Breast epithelium (tissue), 4 donors: Measurements from ENCODE around the gene TSFM. TPM values are rescaled to one million over a fixed set of nuclear protein-coding genes. Genes with fewer than 3 reads are reported as not detected.

ENCODE experiments used
- DNase-seq, 2 donors: peaks; one replicate each; pipeline ENCODE4 v3.0.0-alpha.2; 2019; ENCODE audit warnings: low spot score in 2 of 2
- H3K27ac ChIP-seq, 2 donors: fragments of 200-600 bp; sonication (generic) in 1 of 2; one replicate each; pipeline ENCODE4 v1.5.1; 2016 to 2019; ENCODE audit warnings: mild to moderate bottlenecking in 1 of 2
- H3K27me3 ChIP-seq, 2 donors: fragments of 200-600 bp; sonication (generic) in 1 of 2; one replicate each; pipeline versions ENCODE4 v1.5.1 to v1.6.0; 2017 to 2019; ENCODE audit warnings: control low read depth in 1 of 2, mild to moderate bottlenecking in 1 of 2
- H3K36me3 ChIP-seq: fragments of 200-600 bp; one replicate; pipeline ENCODE4 v1.5.1; 2019
- H3K4me1 ChIP-seq, 2 donors: fragments of 200-600 bp; sonication (generic); one replicate each; pipeline ENCODE4 v1.5.1; 2016 to 2019; ENCODE audit warnings: control low read depth in 1 of 2
- H3K4me3 ChIP-seq, 3 donors: fragments of 200-600 bp; sonication (generic); 1 replicate in 2 of 3; 2 replicates in 1 of 3; pipeline ENCODE4 v1.5.1; 2016 to 2019; ENCODE audit warnings: mild to moderate bottlenecking in 3 of 3, moderate library complexity in 2 of 3
- H3K9me3 ChIP-seq, 2 donors: fragments of 200-600 bp; sonication (generic) in 1 of 2; one replicate each; pipeline ENCODE4 v1.5.1; 2016 to 2019; ENCODE audit warnings: control low read depth in 1 of 2
- CTCF ChIP-seq, 3 donors: fragments of 450-650 bp; IDR thresholded peaks; one replicate each; pipeline ENCODE4 v1.5.1; 2016 to 2017; ENCODE audit warnings: antibody characterized with exemption in 3 of 3, mild to moderate bottlenecking in 3 of 3, moderate library complexity in 3 of 3
- POLR2A ChIP-seq: fragments of 450-650 bp; IDR thresholded peaks from one replicate; pipeline ENCODE4 v1.6.1; 2016; ENCODE audit warnings: antibody characterized with exemption, mild to moderate bottlenecking, moderate library complexity
- POLR2AphosphoS5 ChIP-seq, 3 donors: sonication (generic); formaldehyde crosslinking; IDR thresholded peaks; one replicate each; pipeline ENCODE4 v1.6.1; 2017; ENCODE audit warnings: antibody characterized with exemption in 3 of 3
- intact Hi-C: fragments of 100-400 bp; cut with DNase I; formaldehyde crosslinking; loops from one replicate; pipeline ENCODE4 v1.15.1; 2023; ENCODE audit warnings: low total_unique reads
- total RNA-seq, 3 donors: library from RNA; depleted of rRNA; stranded (reverse); fragments of >200 nt; gene quantifications; one replicate each; pipeline ENCODE4 v1.1.0, GENCODE V29; 2016

TSFM gene
- 10 to 100 TPM; 17.9 to 30.8 (median 27.2) TPM for total RNA-seq

GRCh38 chr12:57782608-57783465 lies at the start of gene TSFM:
TSS of gene TSFM (plus strand) at chr12:57782787. CDS start at chr12:57782802, 15 bp downstream.
- no peaks in the 10 kb centered on the region for H3K36me3 ChIP-seq
- peak; percentile 93 to 99 for DNase-seq
- TF ChIP-seq CTCF (IDR thresholded peaks at IDR 0.05) (peak; percentile 93 to 97 (median 95)), POLR2AphosphoS5 (IDR thresholded peaks at IDR 0.05) (peak; percentile 94 to 96 (median 96)), POLR2A (peak; percentile 55)
- H3K4me1 ChIP-seq, result no peaks in the 10 kb centered on the region
- no peaks in the 10 kb centered on the region for H3K27me3 ChIP-seq
- peak within 1 kb of the TSS; percentile 74 to 87 (median 86) for H3K4me3 ChIP-seq
- H3K9me3 ChIP-seq, result no peaks in the 10 kb centered on the region
- intact Hi-C loops, result loop anchor here (5.0 kb wide), 1 partner anchor 39 kb away; no protein-coding TSS in a partner anchor
- peak within 1 kb of the TSS; percentile 82 to 88 for H3K27ac ChIP-seq

- no peaks in the 10 kb centered on the region for H3K9me3 ChIP-seq
- no peak overlapping the region for H3K27ac ChIP-seq
- H3K27me3 ChIP-seq, result peaks cover 14 to 36% of the 10 kb centered on the region in 2 donors
- TF ChIP-seq POLR2A (no peak), CTCF (IDR thresholded peaks at IDR 0.05) (no peak), POLR2AphosphoS5 (IDR thresholded peaks at IDR 0.05) (no peak)
- H3K4me1 ChIP-seq, result peaks cover 9 to 15% of the 10 kb centered on the region in 2 donors
- DNase-seq, result no peak
- H3K36me3 ChIP-seq, result no peaks in the 10 kb centered on the region
- intact Hi-C loops, result no loop called here
- no peak overlapping the region for H3K4me3 ChIP-seq
Measured at GRCh38 chr12:57733928-57734327, 48.7 kb upstream of the TSFM start.

GRCh38 chr12:57734591-57734990 lies 48.0 kb upstream of the TSFM start:
- Histone ChIP-seq H3K27me3 (peaks cover 17 to 38% of the 10 kb centered on the region in 2 donors), H3K4me3 (no peak overlapping the region), H3K27ac (no peak overlapping the region), H3K9me3 (no peaks in the 10 kb centered on the region), H3K36me3 (no peaks in the 10 kb centered on the region), H3K4me1 (peaks cover 9 to 15% of the 10 kb centered on the region in 2 donors)
- TF ChIP-seq POLR2A (no peak), POLR2AphosphoS5 (IDR thresholded peaks at IDR 0.05) (no peak), CTCF (IDR thresholded peaks at IDR 0.05) (no peak)
- intact Hi-C loops, result no loop called here
- DNase-seq, result no peak

- Histone ChIP-seq H3K4me3 (peak overlapping the region in 2 of 3 donors; percentile 44 to 67), H3K27ac (no peak overlapping the region), H3K4me1 (peaks cover 9 to 15% of the 10 kb centered on the region in 2 donors), H3K27me3 (peaks cover 17 to 41% of the 10 kb centered on the region in 2 donors), H3K36me3 (no peaks in the 10 kb centered on the region), H3K9me3 (no peaks in the 10 kb centered on the region)
- TF ChIP-seq POLR2A (no peak), CTCF (IDR thresholded peaks at IDR 0.05) (no peak), POLR2AphosphoS5 (IDR thresholded peaks at IDR 0.05) (no peak)
- DNase-seq, result no peak
- intact Hi-C loops, result no loop called here
Measured at GRCh38 chr12:57735198-57735855, 47.3 kb upstream of the TSFM start.
